Measurements from ENCODE around the gene MADD. TPM values are rescaled to one million over a fixed set of nuclear protein-coding genes. Genes with fewer than 3 reads are reported as not detected.

Gene MADD
- total RNA-seq, 1 donor from 2014 or later, result 50.1 TPM

GRCh38 chr11:47284151-47284550 is 14.2 kb downstream of the MADD start:
- Histone ChIP-seq H3K36me3 (peaks cover 99% of the 10 kb centered on the region), H3K27me3 (no peaks in the 10 kb centered on the region), H3K9me3 (no peaks in the 10 kb centered on the region), H3K4me3 (no peak overlapping the region), H3K27ac (no peak overlapping the region), H3K4me1 (no peaks in the 10 kb centered on the region)
- DNase-seq, result no peak
- TF ChIP-seq CTCF (IDR thresholded peaks at IDR 0.05), result no peak
- ATAC-seq, result no peak
- intact Hi-C loops (cut with DNase I), result no loop called here

- H3K9me3 ChIP-seq, result no peaks in the 10 kb centered on the region
- no peak overlapping the region for H3K4me3 ChIP-seq
- no peak for DNase-seq
- ATAC-seq, result no peak
- H3K27me3 ChIP-seq, result no peaks in the 10 kb centered on the region
- H3K36me3 ChIP-seq, result peaks cover 99% of the 10 kb centered on the region
- no peak for TF ChIP-seq CTCF (IDR thresholded peaks at IDR 0.05)
- no peak overlapping the region for H3K27ac ChIP-seq
- intact Hi-C loops (cut with DNase I), result no loop called here
- no peaks in the 10 kb centered on the region for H3K4me1 ChIP-seq
Measured at GRCh38 chr11:47285969-47286770, 16.2 kb downstream of the MADD start.

DNA sequence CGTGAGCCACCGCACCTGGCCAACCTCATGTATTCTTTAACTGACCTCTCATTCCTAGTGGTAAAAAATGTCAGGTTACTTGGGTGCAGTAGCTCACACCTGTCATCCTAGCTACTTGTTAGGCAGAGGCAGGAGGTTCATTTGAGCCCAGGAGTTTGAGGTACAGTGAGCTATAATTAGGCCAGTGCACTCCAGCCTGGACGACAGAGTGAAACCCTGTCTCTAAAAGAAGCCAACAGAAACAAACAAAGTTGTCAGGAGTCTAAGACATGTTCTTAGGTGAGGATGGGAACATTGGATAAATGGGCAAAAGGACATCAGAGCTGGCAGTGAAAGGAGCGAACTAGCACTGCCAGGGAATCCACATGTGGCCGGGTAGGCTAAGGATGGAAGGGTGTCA is 18.1 kb downstream of the MADD start:
- TF ChIP-seq CTCF (IDR thresholded peaks at IDR 0.05), result no peak
- peaks cover 99% of the 10 kb centered on the region for H3K36me3 ChIP-seq

GRCh38 chr11:47289856-47290255 is 19.9 kb downstream of the MADD start:
- TF ChIP-seq CTCF (IDR thresholded peaks at IDR 0.05), result no peak
- Histone ChIP-seq H3K9me3 (no peaks in the 10 kb centered on the region), H3K36me3 (peaks cover 98% of the 10 kb centered on the region), H3K27ac (no peak overlapping the region), H3K27me3 (no peaks in the 10 kb centered on the region), H3K4me3 (no peak overlapping the region), H3K4me1 (no peaks in the 10 kb centered on the region)
- intact Hi-C loops (cut with DNase I), result no loop called here
- DNase-seq, result no peak
- ATAC-seq, result no peak

More for the DNA sequence above, 18.1 kb downstream of the MADD start:
- Histone ChIP-seq H3K4me3 (no peak overlapping the region), H3K4me1 (no peaks in the 10 kb centered on the region), H3K27ac (no peak overlapping the region), H3K27me3 (no peaks in the 10 kb centered on the region), H3K9me3 (no peaks in the 10 kb centered on the region)
- intact Hi-C loops (cut with DNase I), result no loop called here
- ATAC-seq, result no peak
- DNase-seq, result no peak

DNA sequence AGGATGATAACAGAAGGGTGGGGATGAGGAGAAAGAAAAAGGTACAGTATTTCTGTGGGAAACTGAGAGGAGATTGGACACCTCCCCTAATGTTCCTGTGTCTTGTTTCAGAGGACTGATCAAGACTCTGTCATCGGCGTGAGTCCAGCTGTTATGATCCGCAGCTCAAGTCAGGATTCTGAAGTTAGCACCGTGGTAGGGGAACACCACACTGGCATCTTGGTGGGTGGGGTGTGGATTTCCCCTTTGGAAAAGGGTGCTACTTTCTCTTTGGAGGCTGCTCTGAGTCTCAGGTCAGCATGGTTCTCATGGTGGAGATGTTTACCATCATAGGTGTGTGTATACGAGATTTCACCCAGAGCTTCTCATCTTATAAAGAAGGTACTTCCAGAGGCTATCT is 25.5 kb downstream of the MADD start:
- intact Hi-C loops (cut with DNase I), result no loop called here
- peaks cover 98% of the 10 kb centered on the region for H3K36me3 ChIP-seq
- no peak overlapping the region for H3K4me3 ChIP-seq

More for the DNA sequence above, 25.5 kb downstream of the MADD start:
- Histone ChIP-seq H3K4me1 (no peaks in the 10 kb centered on the region), H3K27me3 (no peaks in the 10 kb centered on the region), H3K27ac (no peak overlapping the region), H3K9me3 (no peaks in the 10 kb centered on the region)
- DNase-seq, result no peak
- no peak for ATAC-seq
- no peak for TF ChIP-seq CTCF (IDR thresholded peaks at IDR 0.05)

All from upper lobe of right lung (tissue), 1 donor.